ENCODE results near the gene REPS1.

Gene REPS1

DNA sequence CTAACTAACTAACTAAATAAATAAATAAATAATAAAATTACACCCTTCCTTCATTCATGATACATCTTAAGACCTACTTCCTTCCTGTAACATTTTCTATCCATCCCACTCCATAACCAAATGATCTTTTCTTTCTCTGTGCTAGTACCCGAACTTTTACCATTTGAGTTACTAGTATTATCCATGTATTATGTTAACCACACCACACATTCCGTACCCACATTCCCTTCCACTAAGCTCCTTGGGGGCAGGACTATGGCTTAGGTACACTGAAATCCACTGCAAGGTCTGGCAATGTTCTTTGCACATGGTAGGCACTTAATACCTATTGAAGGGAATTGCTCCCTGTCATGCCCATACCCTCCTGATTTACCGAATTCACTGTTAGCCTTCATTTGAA is 24.9 kb downstream of the REPS1 start:
- no peaks in the 10 kb centered on the region for H3K9me3 ChIP-seq (ENCODE audit: control insufficient read depth, low read length)
- no peaks in the 10 kb centered on the region for H3K27me3 ChIP-seq (ENCODE audit: control insufficient read depth, insufficient read depth, low read length)
- H3K36me3 ChIP-seq (ENCODE audit: control insufficient read depth, insufficient read depth, low read length) = no peaks in the 10 kb centered on the region
- peaks cover 9% of the 10 kb centered on the region for H3K4me1 ChIP-seq (ENCODE audit: control insufficient read depth, insufficient read depth, low read length)
- H3K9ac ChIP-seq (ENCODE audit: low read length) = no peak overlapping the region
- no peak overlapping the region for H3K4me3 ChIP-seq (ENCODE audit: low read length)

GRCh38 chr6:138959521-138959920 is 28.5 kb downstream of the REPS1 start:
- Histone ChIP-seq H3K9ac (ENCODE audit: low read length) (no peak overlapping the region), H3K4me1 (ENCODE audit: control insufficient read depth, insufficient read depth, low read length) (no peaks in the 10 kb centered on the region), H3K27me3 (ENCODE audit: control insufficient read depth, insufficient read depth, low read length) (no peaks in the 10 kb centered on the region), H3K9me3 (ENCODE audit: control insufficient read depth, low read length) (no peaks in the 10 kb centered on the region), H3K36me3 (ENCODE audit: control insufficient read depth, insufficient read depth, low read length) (no peaks in the 10 kb centered on the region), H3K4me3 (ENCODE audit: low read length) (no peak overlapping the region)

- no peaks in the 10 kb centered on the region for H3K4me1 ChIP-seq (ENCODE audit: control insufficient read depth, insufficient read depth, low read length)
- H3K9me3 ChIP-seq (ENCODE audit: control insufficient read depth, low read length) = no peaks in the 10 kb centered on the region
- no peak overlapping the region for H3K9ac ChIP-seq (ENCODE audit: low read length)
- H3K4me3 ChIP-seq (ENCODE audit: low read length) = no peak overlapping the region
- H3K36me3 ChIP-seq (ENCODE audit: control insufficient read depth, insufficient read depth, low read length) = no peaks in the 10 kb centered on the region
- no peaks in the 10 kb centered on the region for H3K27me3 ChIP-seq (ENCODE audit: control insufficient read depth, insufficient read depth, low read length)
These were observed 29.5 kb downstream of the REPS1 start for GRCh38 chr6:138958595-138958994.

GRCh38 chr6:138957903-138958302 is 30.1 kb downstream of the REPS1 start:
- Histone ChIP-seq H3K9me3 (ENCODE audit: control insufficient read depth, low read length) (no peaks in the 10 kb centered on the region), H3K27me3 (ENCODE audit: control insufficient read depth, insufficient read depth, low read length) (no peaks in the 10 kb centered on the region), H3K9ac (ENCODE audit: low read length) (no peak overlapping the region), H3K4me1 (ENCODE audit: control insufficient read depth, insufficient read depth, low read length) (no peaks in the 10 kb centered on the region), H3K4me3 (ENCODE audit: low read length) (no peak overlapping the region), H3K36me3 (ENCODE audit: control insufficient read depth, insufficient read depth, low read length) (no peaks in the 10 kb centered on the region)

DNA sequence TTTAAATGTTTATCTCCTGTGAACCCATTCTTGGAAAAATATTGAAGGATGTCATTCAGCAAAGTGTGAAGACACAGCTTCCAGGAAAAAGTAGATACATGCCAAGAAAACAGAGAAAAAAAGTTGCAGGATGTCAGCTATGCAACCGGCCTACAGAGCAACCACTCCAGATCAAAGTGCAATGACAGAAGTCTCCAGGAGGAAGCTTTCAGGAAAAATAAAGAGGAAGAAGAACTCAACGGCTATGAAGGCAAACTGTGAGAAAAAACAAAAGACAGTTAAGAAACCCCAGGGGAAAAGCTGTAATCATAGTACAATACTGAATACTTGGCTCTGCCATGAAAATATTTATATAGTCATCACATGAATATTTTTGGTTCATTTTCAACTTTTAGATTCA is 30.6 kb downstream of the REPS1 start:
- Histone ChIP-seq H3K4me3 (ENCODE audit: low read length) (no peak overlapping the region), H3K36me3 (ENCODE audit: control insufficient read depth, insufficient read depth, low read length) (no peaks in the 10 kb centered on the region), H3K27me3 (ENCODE audit: control insufficient read depth, insufficient read depth, low read length) (no peaks in the 10 kb centered on the region), H3K4me1 (ENCODE audit: control insufficient read depth, insufficient read depth, low read length) (no peaks in the 10 kb centered on the region), H3K9ac (ENCODE audit: low read length) (no peak overlapping the region), H3K9me3 (ENCODE audit: control insufficient read depth, low read length) (no peaks in the 10 kb centered on the region)

GRCh38 chr6:138956244-138956924 is 31.7 kb downstream of the REPS1 start:
- no peaks in the 10 kb centered on the region for H3K9me3 ChIP-seq (ENCODE audit: control insufficient read depth, low read length)
- no peaks in the 10 kb centered on the region for H3K27me3 ChIP-seq (ENCODE audit: control insufficient read depth, insufficient read depth, low read length)
- H3K36me3 ChIP-seq (ENCODE audit: control insufficient read depth, insufficient read depth, low read length) = no peaks in the 10 kb centered on the region
- no peak overlapping the region for H3K4me3 ChIP-seq (ENCODE audit: low read length)
- no peaks in the 10 kb centered on the region for H3K4me1 ChIP-seq (ENCODE audit: control insufficient read depth, insufficient read depth, low read length)
- no peak overlapping the region for H3K9ac ChIP-seq (ENCODE audit: low read length)

DNA sequence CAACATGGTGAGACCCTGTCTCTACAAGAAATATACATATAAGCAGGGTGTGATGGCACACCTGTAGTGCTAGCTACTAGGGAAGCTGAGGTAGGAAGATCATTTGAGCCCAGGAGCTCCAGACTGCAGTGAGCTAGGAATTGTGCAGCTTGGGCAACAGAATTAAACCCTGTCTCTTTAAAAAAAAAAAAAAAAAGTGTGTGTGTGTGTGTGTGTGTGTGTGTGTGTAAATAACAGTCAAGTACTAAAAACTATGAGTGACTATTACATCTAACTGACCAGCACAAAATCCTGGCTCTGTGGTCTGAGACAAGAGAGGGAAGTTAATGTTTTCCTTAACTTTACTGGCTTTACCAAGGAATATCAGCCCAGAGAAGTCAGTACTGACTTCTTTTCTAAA is 32.8 kb downstream of the REPS1 start:
- no peak overlapping the region for H3K4me3 ChIP-seq (ENCODE audit: low read length)
- H3K27me3 ChIP-seq (ENCODE audit: control insufficient read depth, insufficient read depth, low read length) = no peaks in the 10 kb centered on the region

GRCh38 chr6:138953451-138953850 is 34.6 kb downstream of the REPS1 start:
- Histone ChIP-seq H3K27me3 (ENCODE audit: control insufficient read depth, insufficient read depth, low read length) (no peaks in the 10 kb centered on the region), H3K36me3 (ENCODE audit: control insufficient read depth, insufficient read depth, low read length) (no peaks in the 10 kb centered on the region), H3K9ac (ENCODE audit: low read length) (no peak overlapping the region), H3K9me3 (ENCODE audit: control insufficient read depth, low read length) (no peaks in the 10 kb centered on the region), H3K4me3 (ENCODE audit: low read length) (no peak overlapping the region), H3K4me1 (ENCODE audit: control insufficient read depth, insufficient read depth, low read length) (peaks cover 7% of the 10 kb centered on the region)

More for the DNA sequence above, 32.8 kb downstream of the REPS1 start:
- Histone ChIP-seq H3K9ac (ENCODE audit: low read length) (no peak overlapping the region), H3K9me3 (ENCODE audit: control insufficient read depth, low read length) (no peaks in the 10 kb centered on the region), H3K4me1 (ENCODE audit: control insufficient read depth, insufficient read depth, low read length) (no peaks in the 10 kb centered on the region), H3K36me3 (ENCODE audit: control insufficient read depth, insufficient read depth, low read length) (no peaks in the 10 kb centered on the region)

GRCh38 chr6:138948546-138949179 is 39.4 kb downstream of the REPS1 start:
- Histone ChIP-seq H3K9me3 (ENCODE audit: control insufficient read depth, low read length) (no peaks in the 10 kb centered on the region), H3K27me3 (ENCODE audit: control insufficient read depth, insufficient read depth, low read length) (no peaks in the 10 kb centered on the region), H3K4me3 (ENCODE audit: low read length) (no peak overlapping the region), H3K4me1 (ENCODE audit: control insufficient read depth, insufficient read depth, low read length) (peaks cover 7% of the 10 kb centered on the region), H3K9ac (ENCODE audit: low read length) (no peak overlapping the region), H3K36me3 (ENCODE audit: control insufficient read depth, insufficient read depth, low read length) (no peaks in the 10 kb centered on the region)

- Histone ChIP-seq H3K36me3 (ENCODE audit: control insufficient read depth, insufficient read depth, low read length) (no peaks in the 10 kb centered on the region), H3K27me3 (ENCODE audit: control insufficient read depth, insufficient read depth, low read length) (no peaks in the 10 kb centered on the region), H3K9ac (ENCODE audit: low read length) (no peak overlapping the region), H3K9me3 (ENCODE audit: control insufficient read depth, low read length) (no peaks in the 10 kb centered on the region), H3K4me1 (ENCODE audit: control insufficient read depth, insufficient read depth, low read length) (peaks cover 7% of the 10 kb centered on the region), H3K4me3 (ENCODE audit: low read length) (no peak overlapping the region)
These were observed 40.0 kb downstream of the REPS1 start for GRCh38 chr6:138948004-138948403.

DNA sequence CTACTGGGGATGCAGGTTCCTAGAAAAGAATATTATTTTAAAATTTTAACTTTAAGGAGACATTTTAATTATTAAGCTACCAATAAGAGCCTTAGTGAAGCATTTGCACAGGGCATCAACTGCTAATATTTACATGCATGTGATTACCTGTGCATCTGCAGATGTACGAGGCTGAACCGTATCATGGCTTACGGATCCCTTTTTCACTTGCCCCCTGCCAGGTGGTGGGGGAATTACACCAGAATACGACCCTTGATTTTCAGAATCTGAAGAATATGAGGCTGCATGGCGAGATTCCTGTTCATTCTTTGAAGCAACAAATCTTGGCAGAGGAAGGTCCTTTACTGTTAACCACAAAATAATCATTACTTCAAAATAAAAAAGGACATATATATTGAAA is 42.7 kb downstream of the REPS1 start:
- H3K27me3 ChIP-seq (ENCODE audit: control insufficient read depth, insufficient read depth, low read length) = no peaks in the 10 kb centered on the region
- no peak overlapping the region for H3K9ac ChIP-seq (ENCODE audit: low read length)
- no peak overlapping the region for H3K4me3 ChIP-seq (ENCODE audit: low read length)
- H3K4me1 ChIP-seq (ENCODE audit: control insufficient read depth, insufficient read depth, low read length) = peaks cover 7% of the 10 kb centered on the region
- no peaks in the 10 kb centered on the region for H3K36me3 ChIP-seq (ENCODE audit: control insufficient read depth, insufficient read depth, low read length)
- H3K9me3 ChIP-seq (ENCODE audit: control insufficient read depth, low read length) = no peaks in the 10 kb centered on the region

DNA sequence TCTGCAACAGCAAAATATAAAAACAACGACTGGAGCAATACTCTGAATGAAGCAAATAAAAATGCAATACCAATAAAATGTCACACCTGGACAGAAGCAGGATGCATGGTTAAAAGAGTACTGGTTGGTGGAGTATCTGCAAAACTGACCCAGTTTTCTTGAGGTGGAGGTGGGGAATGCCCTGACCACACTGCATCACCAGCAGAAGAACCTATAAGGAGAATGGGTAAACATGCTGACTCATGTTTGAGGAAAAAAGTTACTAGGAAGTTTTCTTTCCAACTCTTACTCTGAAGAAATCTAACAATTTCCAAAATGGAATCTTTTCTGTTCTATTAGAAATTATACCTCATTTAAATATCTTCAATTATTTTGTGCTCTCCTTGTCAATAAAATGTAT is 43.6 kb downstream of the REPS1 start:
- Histone ChIP-seq H3K27me3 (ENCODE audit: control insufficient read depth, insufficient read depth, low read length) (no peaks in the 10 kb centered on the region), H3K9ac (ENCODE audit: low read length) (no peak overlapping the region), H3K9me3 (ENCODE audit: control insufficient read depth, low read length) (no peaks in the 10 kb centered on the region), H3K4me3 (ENCODE audit: low read length) (no peak overlapping the region), H3K4me1 (ENCODE audit: control insufficient read depth, insufficient read depth, low read length) (peaks cover 7% of the 10 kb centered on the region), H3K36me3 (ENCODE audit: control insufficient read depth, insufficient read depth, low read length) (no peaks in the 10 kb centered on the region)

Data from mucosa of stomach (tissue), 1 donor.